Chondrocyte (in vitro differentiated cells): Measurements from ENCODE around the gene GALNT2. TPM values are rescaled to one million over a fixed set of nuclear protein-coding genes. Genes with fewer than 3 reads are reported as not detected.

ENCODE experiments used
- DNase-seq: peaks from one replicate; pipeline ENCODE4 v3.0.0; 2021; ENCODE audit warnings: mixed read lengths, low spot score
- H3K27ac Mint-ChIP-seq: one replicate; pipeline ENCODE4 v1.8.0; 2021; ENCODE audit warnings: mild to moderate bottlenecking, moderate library complexity, mixed read lengths; ENCODE audit not compliant: unreplicated experiment
- H3K27me3 Mint-ChIP-seq: 2 replicates; pipeline ENCODE4 v1.8.0; 2021; ENCODE audit warnings: low read depth, mixed read lengths
- H3K36me3 Mint-ChIP-seq: 2 replicates; pipeline ENCODE4 v1.8.0; 2021; ENCODE audit warnings: low read depth, mixed read lengths
- H3K4me1 Mint-ChIP-seq: 2 replicates; pipeline ENCODE4 v1.8.0; 2021; ENCODE audit warnings: low read depth, mild to moderate bottlenecking, mixed read lengths
- H3K4me3 Mint-ChIP-seq: one replicate; pipeline ENCODE4 v1.8.0; 2021; ENCODE audit warnings: mild to moderate bottlenecking, moderate library complexity, mixed read lengths; ENCODE audit not compliant: unreplicated experiment
- H3K9me3 Mint-ChIP-seq: 2 replicates; pipeline ENCODE4 v1.8.0; 2021; ENCODE audit warnings: low read depth, mixed read lengths
- total RNA-seq: library from RNA; stranded (reverse); gene quantifications from 3 replicates; pipeline ENCODE4 v1.2.1, GENCODE V29; 2021
- TF ChIP-seq, protein P1 (sequence below): fragments of 200-600 bp; sonication (generic); IDR thresholded peaks from 2 replicates; pipeline ENCODE4 v1.5.0; 2021; ENCODE audit warnings: antibody characterized with exemption, mild to moderate bottlenecking, moderate library complexity

Gene GALNT2
- total RNA-seq, 1 donor from 2014 or later = 223 TPM

DNA sequence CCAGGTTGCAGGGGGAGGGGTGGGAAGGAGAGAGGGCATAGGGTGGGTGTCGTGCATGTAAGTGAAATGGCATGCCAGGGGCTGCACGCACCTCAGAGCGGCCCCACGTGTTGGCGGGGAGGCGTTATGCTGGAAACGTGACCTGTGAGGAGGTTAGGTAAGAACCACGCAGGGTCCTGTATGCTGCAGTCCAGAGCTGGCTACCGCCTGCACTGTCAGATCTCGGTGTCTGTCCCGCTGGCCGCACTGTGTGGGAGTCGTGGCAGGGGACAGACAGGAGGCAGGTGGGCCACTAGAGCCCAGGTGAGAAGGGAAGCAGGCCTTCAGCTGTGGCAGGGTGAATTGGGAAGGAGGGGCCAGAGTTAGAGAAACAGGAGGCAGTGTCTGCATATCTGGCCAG lies 79.7 kb downstream of the GALNT2 start:
- no peak overlapping the region for H3K27ac Mint-ChIP-seq
- no peaks in the 10 kb centered on the region for H3K36me3 Mint-ChIP-seq
- H3K4me1 Mint-ChIP-seq = peaks cover 87% of the 10 kb centered on the region
- no peaks in the 10 kb centered on the region for H3K9me3 Mint-ChIP-seq
- TF ChIP-seq, protein P1, sequence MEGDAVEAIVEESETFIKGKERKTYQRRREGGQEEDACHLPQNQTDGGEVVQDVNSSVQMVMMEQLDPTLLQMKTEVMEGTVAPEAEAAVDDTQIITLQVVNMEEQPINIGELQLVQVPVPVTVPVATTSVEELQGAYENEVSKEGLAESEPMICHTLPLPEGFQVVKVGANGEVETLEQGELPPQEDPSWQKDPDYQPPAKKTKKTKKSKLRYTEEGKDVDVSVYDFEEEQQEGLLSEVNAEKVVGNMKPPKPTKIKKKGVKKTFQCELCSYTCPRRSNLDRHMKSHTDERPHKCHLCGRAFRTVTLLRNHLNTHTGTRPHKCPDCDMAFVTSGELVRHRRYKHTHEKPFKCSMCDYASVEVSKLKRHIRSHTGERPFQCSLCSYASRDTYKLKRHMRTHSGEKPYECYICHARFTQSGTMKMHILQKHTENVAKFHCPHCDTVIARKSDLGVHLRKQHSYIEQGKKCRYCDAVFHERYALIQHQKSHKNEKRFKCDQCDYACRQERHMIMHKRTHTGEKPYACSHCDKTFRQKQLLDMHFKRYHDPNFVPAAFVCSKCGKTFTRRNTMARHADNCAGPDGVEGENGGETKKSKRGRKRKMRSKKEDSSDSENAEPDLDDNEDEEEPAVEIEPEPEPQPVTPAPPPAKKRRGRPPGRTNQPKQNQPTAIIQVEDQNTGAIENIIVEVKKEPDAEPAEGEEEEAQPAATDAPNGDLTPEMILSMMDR = no peak
- no peaks in the 10 kb centered on the region for H3K27me3 Mint-ChIP-seq
- H3K4me3 Mint-ChIP-seq = no peak overlapping the region
- no peak for DNase-seq

- peaks cover 82% of the 10 kb centered on the region for H3K4me1 Mint-ChIP-seq
- TF ChIP-seq, protein P1 = no peak
Measured at GRCh38 chr1:230147253-230148125, 80.5 kb downstream of the GALNT2 start.

DNA sequence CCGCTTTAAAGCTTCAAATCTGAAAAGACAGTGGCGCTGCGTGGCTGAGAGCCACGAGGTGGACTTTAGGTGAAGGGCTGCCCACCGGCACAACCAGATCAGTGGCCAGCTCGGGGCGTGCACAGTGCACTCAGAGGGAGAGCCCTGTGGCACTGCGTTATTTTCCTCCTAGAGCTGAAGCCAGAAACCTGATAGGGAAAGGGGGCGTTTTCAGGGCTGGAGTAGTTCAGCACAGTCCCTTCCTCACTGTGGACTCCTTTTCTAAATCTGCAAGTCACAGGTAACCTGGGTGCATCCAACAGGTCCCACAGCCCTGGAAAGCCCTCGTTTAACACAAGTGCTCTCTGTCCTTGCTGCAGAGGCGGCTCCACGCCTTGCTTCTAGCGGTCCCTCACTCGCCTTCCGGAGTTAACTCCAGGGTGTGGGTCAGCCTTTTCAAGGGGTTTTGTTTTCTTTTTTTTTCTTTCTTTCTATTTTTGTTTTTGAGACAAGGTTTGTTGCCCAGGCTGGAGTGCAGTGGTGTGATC lies 81.2 kb downstream of the GALNT2 start:
- DNase-seq = no peak
- no peaks in the 10 kb centered on the region for H3K36me3 Mint-ChIP-seq
- peaks cover 75% of the 10 kb centered on the region for H3K4me1 Mint-ChIP-seq
- no peaks in the 10 kb centered on the region for H3K9me3 Mint-ChIP-seq
- TF ChIP-seq, protein P1 = no peak
- no peaks in the 10 kb centered on the region for H3K27me3 Mint-ChIP-seq
- peak overlapping the region; percentile 41 for H3K27ac Mint-ChIP-seq
- no peak overlapping the region for H3K4me3 Mint-ChIP-seq

More at GRCh38 chr1:230147253-230148125, 80.5 kb downstream of the GALNT2 start:
- Mint-ChIP-seq H3K27ac (peak overlapping the region; percentile 88), H3K27me3 (no peaks in the 10 kb centered on the region), H3K9me3 (no peaks in the 10 kb centered on the region), H3K36me3 (no peaks in the 10 kb centered on the region), H3K4me3 (no peak overlapping the region)
- no peak for DNase-seq

DNA sequence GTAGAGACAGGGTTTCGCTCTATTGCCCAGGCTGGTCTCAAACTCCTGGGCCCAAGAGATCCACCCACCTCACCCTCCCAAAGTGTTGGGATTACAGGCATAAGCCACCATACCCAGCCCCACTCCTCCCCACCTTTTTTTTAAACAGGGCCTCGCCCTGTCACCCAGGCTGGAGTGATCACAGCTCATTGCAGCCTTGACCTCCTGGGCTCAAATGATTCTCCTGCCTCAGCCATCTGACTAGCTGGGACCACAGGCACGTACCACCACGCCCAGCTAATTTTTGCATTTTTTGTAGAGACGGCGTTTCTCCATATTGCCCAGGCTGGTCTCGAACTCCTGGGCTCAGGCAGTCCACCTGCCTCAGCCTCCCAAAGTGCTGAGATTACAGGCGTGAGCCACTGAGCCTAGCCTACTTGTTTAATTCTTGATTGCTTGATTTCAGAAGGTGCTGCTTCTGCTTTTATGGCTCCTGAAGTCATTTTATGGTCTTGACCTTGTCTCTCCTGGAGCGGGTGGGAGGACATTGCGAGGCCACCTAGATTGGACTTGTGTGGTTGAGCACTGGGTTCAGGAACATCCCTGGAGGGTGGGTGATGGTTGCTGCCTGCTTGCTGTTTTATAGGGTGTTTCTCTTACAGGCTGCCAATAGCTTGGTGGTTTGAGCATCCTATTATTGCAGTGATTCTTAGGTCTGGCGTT lies 81.9 kb downstream of the GALNT2 start:
- TF ChIP-seq, protein P1 = no peak
- no peaks in the 10 kb centered on the region for H3K9me3 Mint-ChIP-seq
- no peaks in the 10 kb centered on the region for H3K36me3 Mint-ChIP-seq
- H3K27ac Mint-ChIP-seq = no peak overlapping the region
- DNase-seq = no peak
- no peaks in the 10 kb centered on the region for H3K27me3 Mint-ChIP-seq
- no peak overlapping the region for H3K4me3 Mint-ChIP-seq
- H3K4me1 Mint-ChIP-seq = peaks cover 79% of the 10 kb centered on the region
